Right lobe of liver (tissue), 6 donors: ENCODE measurements around the gene MYL2. TPM values are rescaled to one million over a fixed set of nuclear protein-coding genes. Genes with fewer than 3 reads are reported as not detected.
"Not testable (repeated sequence)": the region's sequence is repeated elsewhere in the genome, so short reads cannot be mapped to it uniquely, and the experiment has no call there.

Experiments
- ATAC-seq, 4 donors: fragments of 200-7000 bp; cut with Tn5 transposase; one replicate each; pipeline ENCODE4 v1.9.1; 2020; ENCODE audit warnings: mild to moderate bottlenecking in 4 of 4, moderate library complexity in 4 of 4
- DNase-seq, 3 donors: peaks; one replicate each; pipeline ENCODE4 v3.0.0-alpha.2; 2020
- H3K27ac ChIP-seq, 3 donors: fragments of 200-600 bp; one replicate each; pipeline ENCODE4 v1.8.0; 2022
- H3K27me3 ChIP-seq, 2 donors: fragments of 200-600 bp; one replicate each; pipeline ENCODE4 v1.8.0; 2022
- H3K36me3 ChIP-seq, 4 donors: fragments of 200-600 bp; sonication (generic) in 1 of 4; one replicate each; pipeline versions ENCODE4 v1.5.1 to v1.8.0; 2017 to 2022; ENCODE audit warnings: control low read depth in 1 of 4
- H3K4me1 ChIP-seq, 4 donors: fragments of 200-600 bp; sonication (generic) in 1 of 4; one replicate each; pipeline versions ENCODE4 v1.5.1 to v1.8.0; 2017 to 2022; ENCODE audit warnings: control low read depth in 1 of 4
- H3K4me3 ChIP-seq, 3 donors: fragments of 200-600 bp; one replicate each; pipeline ENCODE4 v1.8.0; 2022
- H3K9me3 ChIP-seq, 4 donors: fragments of 200-600 bp; sonication (generic) in 1 of 4; one replicate each; pipeline versions ENCODE4 v1.5.1 to v1.8.0; 2017 to 2022; ENCODE audit warnings: control low read depth in 1 of 4
- CTCF ChIP-seq, 4 donors: fragments of 200-600 bp in 3 of 4; fragments of 450-650 bp in 1 of 4; IDR thresholded peaks; one replicate each; pipeline versions ENCODE4 v1.5.1 to v1.8.0; 2016 to 2022; ENCODE audit warnings: antibody characterized with exemption in 4 of 4, mild to moderate bottlenecking in 2 of 4
- POLR2A ChIP-seq: fragments of 450-650 bp; IDR thresholded peaks from one replicate; pipeline ENCODE4 v1.6.1; 2017; ENCODE audit warnings: antibody characterized with exemption, mild to moderate bottlenecking
- WGBS: methylation state at CpG from one replicate; pipeline ENCODE4 v1.1.6; 2018; ENCODE audit warnings: low coverage, low lambda C conversion rate; ENCODE audit not compliant: insufficient coverage; ENCODE audit errors: missing lambda C conversion rate; 5-methylcytosine and 5-hydroxymethylcytosine counted together
- intact Hi-C, 2 donors: fragments of 100-400 bp; cut with DNase I; formaldehyde crosslinking; loops; one replicate each; pipeline versions ENCODE4 v1.11.2 to v1.14.1; 2022
- total RNA-seq, 6 experiments: library from RNA; depleted of rRNA in 2 of 6; stranded (reverse); fragments of >200 nt in 2 of 6; fragmentation: NEBNext Ultra II Directional in 3 of 6; extraction: Animal tissue kit (Norgen Biotek cat#: 25700) in 3 of 6; gene quantifications; one replicate each; pipeline versions ENCODE4 v1.1.0 to v1.2.4, GENCODE V29; 2016 to 2023
- donor health status: DM: no; HTN: yes; CAD: no.
- donor health status: DM: no; HTN: no; CAD: no.
- donor health status: DM: no; HTN: no; CAD: no.
- donor health status: DM: no; HTN: yes; CAD: no.
- donor health status: DM: no; HTN: yes; CAD: no.

MYL2 gene
- total RNA-seq, 6 experiments from 2014 or later, result 0.49 to 4.3 (median 1.0) TPM

- Histone ChIP-seq H3K36me3 (no peaks in the 10 kb centered on the region), H3K27ac (no peak overlapping the region), H3K9me3 (no peaks in the 10 kb centered on the region), H3K4me1 (no peaks in the 10 kb centered on the region), H3K4me3 (no peak overlapping the region), H3K27me3 (no peaks in the 10 kb centered on the region)
- ATAC-seq (no peak), DNase-seq (no peak)
- intact Hi-C loops, result no loop called here
- 86% methylated on average over 4 of the region's 9 CpGs for WGBS
- TF ChIP-seq POLR2A (no peak), CTCF (IDR thresholded peaks at IDR 0.05) (no peak)
These were observed 37.3 kb upstream of the MYL2 start for GRCh38 chr12:110957652-110958051.

GRCh38 chr12:110957159-110957558, 36.8 kb upstream of the MYL2 start:
- H3K27ac ChIP-seq, result no peak overlapping the region
- 89% methylated on average over 3 of the region's 10 CpGs for WGBS
- TF ChIP-seq POLR2A (no peak), CTCF (IDR thresholded peaks at IDR 0.05) (no peak)
- ATAC-seq (no peak), DNase-seq (no peak)
- intact Hi-C loops, result no loop called here
- H3K4me3 ChIP-seq, result no peak overlapping the region
- H3K9me3 ChIP-seq, result no peaks in the 10 kb centered on the region
- H3K36me3 ChIP-seq, result no peaks in the 10 kb centered on the region
- no peaks in the 10 kb centered on the region for H3K27me3 ChIP-seq
- H3K4me1 ChIP-seq, result no peaks in the 10 kb centered on the region

- H3K4me3 ChIP-seq, intact Hi-C loops, H3K27ac ChIP-seq, H3K36me3 ChIP-seq, DNase-seq, H3K9me3 ChIP-seq, H3K4me1 ChIP-seq, ATAC-seq, H3K27me3 ChIP-seq: not testable (repeated sequence)
- no CpG with 5 or more reads among the region's 31 CpGs for WGBS
These were observed 30.5 kb upstream of the MYL2 start for GRCh38 chr12:110950867-110951266.

- no CpG with 5 or more reads among the region's 31 CpGs for WGBS
- DNase-seq, H3K4me1 ChIP-seq, H3K4me3 ChIP-seq, intact Hi-C loops, H3K9me3 ChIP-seq, H3K27me3 ChIP-seq, H3K27ac ChIP-seq, ATAC-seq, H3K36me3 ChIP-seq: not testable (repeated sequence)
These were observed 30.1 kb upstream of the MYL2 start for GRCh38 chr12:110950466-110950865.

- Histone ChIP-seq H3K4me1 (no peaks in the 10 kb centered on the region), H3K27ac (no peak overlapping the region), H3K9me3 (no peaks in the 10 kb centered on the region), H3K27me3 (no peaks in the 10 kb centered on the region), H3K36me3 (no peaks in the 10 kb centered on the region), H3K4me3 (no peak overlapping the region)
- no peak for DNase-seq
- intact Hi-C loops, result no loop called here
- ATAC-seq, result no peak
- TF ChIP-seq CTCF (IDR thresholded peaks at IDR 0.05) (no peak), POLR2A (no peak)
- WGBS, result 75% methylated on average over 2 of the region's 2 CpGs
These were observed 27.7 kb upstream of the MYL2 start for GRCh38 chr12:110948041-110948440.

- intact Hi-C loops, result no loop called here
- Histone ChIP-seq H3K4me3 (no peak overlapping the region), H3K27ac (no peak overlapping the region), H3K27me3 (no peaks in the 10 kb centered on the region), H3K9me3 (no peaks in the 10 kb centered on the region), H3K4me1 (no peaks in the 10 kb centered on the region), H3K36me3 (no peaks in the 10 kb centered on the region)
- no peak for DNase-seq
- WGBS, result 31% methylated on average over 2 of the region's 2 CpGs
- TF ChIP-seq POLR2A (no peak), CTCF (IDR thresholded peaks at IDR 0.05) (no peak)
- ATAC-seq, result no peak
These were observed 23.0 kb upstream of the MYL2 start for GRCh38 chr12:110943373-110943772.
